IPS-18a (cell line): ENCODE data around the gene ABCF2.

ENCODE experiments used
- H3K27ac ChIP-seq: one replicate; pipeline ENCODE4 v1.5.1; 2013; ENCODE audit warnings: low read length
- H3K27me3 ChIP-seq: one replicate; pipeline ENCODE4 v1.6.1; 2013; ENCODE audit warnings: mild to moderate bottlenecking, low read length; ENCODE audit not compliant: control insufficient read depth, insufficient read depth
- H3K36me3 ChIP-seq: one replicate; pipeline ENCODE4 v1.6.1; 2013; ENCODE audit warnings: low read depth, low read length; ENCODE audit not compliant: control insufficient read depth
- H3K4me1 ChIP-seq: one replicate; pipeline ENCODE4 v1.6.1; 2013; ENCODE audit warnings: low read depth, low read length; ENCODE audit not compliant: control insufficient read depth
- H3K4me3 ChIP-seq: one replicate; pipeline ENCODE4 v1.5.1; 2013; ENCODE audit warnings: low read length
- H3K9ac ChIP-seq: one replicate; pipeline ENCODE4 v1.6.1; 2013; ENCODE audit warnings: mild to moderate bottlenecking, low read length, moderate library complexity
- H3K9me3 ChIP-seq: one replicate; pipeline ENCODE4 v1.6.1; 2013; ENCODE audit warnings: low read depth, low read length; ENCODE audit not compliant: control insufficient read depth

ABCF2 gene

GRCh38 chr7:151245360-151246101, 18.5 kb upstream of the ABCF2 start:
- Histone ChIP-seq H3K36me3 (no peaks in the 10 kb centered on the region), H3K27me3 (peaks cover 68% of the 10 kb centered on the region), H3K4me1 (peaks cover 26% of the 10 kb centered on the region), H3K27ac (no peak overlapping the region), H3K9me3 (no peaks in the 10 kb centered on the region), H3K4me3 (peak overlapping the region; percentile 57), H3K9ac (no peak overlapping the region)

- Histone ChIP-seq H3K4me3 (peak overlapping the region; percentile 57), H3K27ac (no peak overlapping the region), H3K27me3 (peaks cover 61% of the 10 kb centered on the region), H3K36me3 (no peaks in the 10 kb centered on the region), H3K9ac (no peak overlapping the region), H3K4me1 (peaks cover 22% of the 10 kb centered on the region), H3K9me3 (no peaks in the 10 kb centered on the region)
Measured at GRCh38 chr7:151244841-151245346, 17.9 kb upstream of the ABCF2 start.

- no peaks in the 10 kb centered on the region for H3K9me3 ChIP-seq
- no peak overlapping the region for H3K9ac ChIP-seq
- H3K4me1 ChIP-seq = peaks cover 17% of the 10 kb centered on the region
- H3K36me3 ChIP-seq = no peaks in the 10 kb centered on the region
- H3K27me3 ChIP-seq = peaks cover 55% of the 10 kb centered on the region
- H3K27ac ChIP-seq = no peak overlapping the region
- peak overlapping the region; percentile 57 for H3K4me3 ChIP-seq
Measured at GRCh38 chr7:151244196-151244840, 17.3 kb upstream of the ABCF2 start.

GRCh38 chr7:151243408-151244195, 16.6 kb upstream of the ABCF2 start:
- Histone ChIP-seq H3K9ac (no peak overlapping the region), H3K4me3 (no peak overlapping the region), H3K9me3 (no peaks in the 10 kb centered on the region), H3K27ac (no peak overlapping the region), H3K4me1 (peaks cover 15% of the 10 kb centered on the region), H3K36me3 (peaks cover 3% of the 10 kb centered on the region), H3K27me3 (peaks cover 50% of the 10 kb centered on the region)

GRCh38 chr7:151243045-151243349, 16.0 kb upstream of the ABCF2 start:
- Histone ChIP-seq H3K4me3 (no peak overlapping the region), H3K27me3 (peaks cover 45% of the 10 kb centered on the region), H3K36me3 (peaks cover 3% of the 10 kb centered on the region), H3K27ac (no peak overlapping the region), H3K4me1 (peaks cover 15% of the 10 kb centered on the region), H3K9ac (no peak overlapping the region), H3K9me3 (no peaks in the 10 kb centered on the region)

- peaks cover 15% of the 10 kb centered on the region for H3K4me1 ChIP-seq
- no peak overlapping the region for H3K9ac ChIP-seq
- no peak overlapping the region for H3K4me3 ChIP-seq
- no peak overlapping the region for H3K27ac ChIP-seq
- H3K27me3 ChIP-seq = peaks cover 39% of the 10 kb centered on the region
- peaks cover 3% of the 10 kb centered on the region for H3K36me3 ChIP-seq
- no peaks in the 10 kb centered on the region for H3K9me3 ChIP-seq
Measured at GRCh38 chr7:151242159-151243044, 15.4 kb upstream of the ABCF2 start.

- Histone ChIP-seq H3K36me3 (peaks cover 8% of the 10 kb centered on the region), H3K27me3 (peaks cover 32% of the 10 kb centered on the region), H3K9me3 (no peaks in the 10 kb centered on the region), H3K27ac (no peak overlapping the region), H3K4me3 (no peak overlapping the region), H3K4me1 (peaks cover 15% of the 10 kb centered on the region), H3K9ac (no peak overlapping the region)
Measured at GRCh38 chr7:151241755-151242096, 14.7 kb upstream of the ABCF2 start.

- H3K4me3 ChIP-seq = no peak overlapping the region
- peaks cover 15% of the 10 kb centered on the region for H3K4me1 ChIP-seq
- H3K27ac ChIP-seq = no peak overlapping the region
- H3K36me3 ChIP-seq = peaks cover 11% of the 10 kb centered on the region
- H3K9ac ChIP-seq = no peak overlapping the region
- H3K9me3 ChIP-seq = no peaks in the 10 kb centered on the region
- H3K27me3 ChIP-seq = peaks cover 26% of the 10 kb centered on the region
Measured at GRCh38 chr7:151240942-151241754, 14.1 kb upstream of the ABCF2 start.

GRCh38 chr7:151240536-151240935, 13.5 kb upstream of the ABCF2 start:
- Histone ChIP-seq H3K36me3 (peaks cover 11% of the 10 kb centered on the region), H3K4me1 (peaks cover 15% of the 10 kb centered on the region), H3K27ac (no peak overlapping the region), H3K27me3 (peaks cover 20% of the 10 kb centered on the region), H3K9me3 (no peaks in the 10 kb centered on the region), H3K9ac (no peak overlapping the region), H3K4me3 (no peak overlapping the region)

GRCh38 chr7:151239837-151240459, 12.9 kb upstream of the ABCF2 start:
- Histone ChIP-seq H3K27me3 (peaks cover 14% of the 10 kb centered on the region), H3K36me3 (peaks cover 11% of the 10 kb centered on the region)

More at GRCh38 chr7:151239837-151240459, 12.9 kb upstream of the ABCF2 start:
- H3K4me1 ChIP-seq = peaks cover 12% of the 10 kb centered on the region
- H3K4me3 ChIP-seq = no peak overlapping the region
- H3K27ac ChIP-seq = no peak overlapping the region
- H3K9me3 ChIP-seq = no peaks in the 10 kb centered on the region
- H3K9ac ChIP-seq = no peak overlapping the region
